ENCODE results near the gene HBB. TPM values are rescaled to one million over a fixed set of nuclear protein-coding genes. Genes with fewer than 3 reads are reported as not detected.

HBB gene
- total RNA-seq, 1 experiment from 2014 or later = not detected

DNA sequence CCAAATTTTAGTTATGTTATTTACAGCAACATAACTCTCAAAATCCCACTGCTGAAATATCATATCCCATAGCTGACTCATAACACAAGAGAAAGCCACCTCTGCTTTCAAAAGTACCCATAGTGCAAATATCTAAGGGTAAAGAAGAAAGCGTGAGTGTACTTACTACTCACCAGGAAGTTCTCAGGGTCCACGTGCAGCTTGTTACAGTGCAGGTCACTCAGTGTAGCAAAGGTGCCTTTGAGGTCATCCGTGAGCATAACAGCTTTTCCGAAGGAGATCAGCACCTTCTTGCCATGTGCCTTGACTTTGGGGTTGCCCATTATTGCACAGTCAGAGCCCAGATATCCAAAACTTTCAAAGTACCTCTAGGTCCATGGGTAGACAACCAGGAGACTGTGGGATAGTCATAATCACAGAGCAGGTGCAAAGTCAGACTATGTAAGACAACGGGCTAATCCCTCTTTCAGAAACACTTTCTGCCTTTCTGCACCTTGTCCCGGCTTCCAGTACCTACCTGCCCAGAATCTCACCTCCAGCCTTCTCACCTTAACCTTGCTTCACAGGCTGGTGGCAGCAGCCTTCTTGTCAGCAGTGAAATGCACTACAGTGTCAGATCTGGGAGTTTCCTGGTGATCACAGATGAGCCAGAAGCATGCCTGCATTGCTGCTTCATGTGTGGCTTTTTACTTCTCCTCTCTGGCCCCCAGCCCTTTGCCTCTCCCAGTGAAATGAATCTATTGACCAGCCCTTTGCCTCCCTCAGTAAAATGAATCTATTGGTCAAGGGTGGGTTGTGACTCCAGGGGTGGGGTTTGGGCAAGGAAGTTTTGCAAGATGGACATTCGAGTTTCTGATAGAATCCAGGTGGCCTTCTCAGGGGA, 16.3 kb upstream of the HBB start:
- no TSS peak for BruUV-seq (replicated peaks)
- Mint-ChIP-seq H3K27me3 (ENCODE audit: unreplicated experiment) (peaks cover 38% of the 10 kb centered on the region), H3K4me3 (ENCODE audit: low read depth, unreplicated experiment) (no peak overlapping the region), H3K27ac (ENCODE audit: unreplicated experiment) (no peak overlapping the region), H3K36me3 (ENCODE audit: insufficient read depth, unreplicated experiment) (no peaks in the 10 kb centered on the region), H3K4me1 (ENCODE audit: low read depth, unreplicated experiment) (no peaks in the 10 kb centered on the region), H3K9me3 (ENCODE audit: low read depth, unreplicated experiment) (no peaks in the 10 kb centered on the region)
- CTCF ChIA-PET = no interaction called here
- intact Hi-C loops (cut with micrococcal nuclease; ENCODE audit: unreplicated experiment) = no loop called here
- TF ChIP-seq, protein P1, sequence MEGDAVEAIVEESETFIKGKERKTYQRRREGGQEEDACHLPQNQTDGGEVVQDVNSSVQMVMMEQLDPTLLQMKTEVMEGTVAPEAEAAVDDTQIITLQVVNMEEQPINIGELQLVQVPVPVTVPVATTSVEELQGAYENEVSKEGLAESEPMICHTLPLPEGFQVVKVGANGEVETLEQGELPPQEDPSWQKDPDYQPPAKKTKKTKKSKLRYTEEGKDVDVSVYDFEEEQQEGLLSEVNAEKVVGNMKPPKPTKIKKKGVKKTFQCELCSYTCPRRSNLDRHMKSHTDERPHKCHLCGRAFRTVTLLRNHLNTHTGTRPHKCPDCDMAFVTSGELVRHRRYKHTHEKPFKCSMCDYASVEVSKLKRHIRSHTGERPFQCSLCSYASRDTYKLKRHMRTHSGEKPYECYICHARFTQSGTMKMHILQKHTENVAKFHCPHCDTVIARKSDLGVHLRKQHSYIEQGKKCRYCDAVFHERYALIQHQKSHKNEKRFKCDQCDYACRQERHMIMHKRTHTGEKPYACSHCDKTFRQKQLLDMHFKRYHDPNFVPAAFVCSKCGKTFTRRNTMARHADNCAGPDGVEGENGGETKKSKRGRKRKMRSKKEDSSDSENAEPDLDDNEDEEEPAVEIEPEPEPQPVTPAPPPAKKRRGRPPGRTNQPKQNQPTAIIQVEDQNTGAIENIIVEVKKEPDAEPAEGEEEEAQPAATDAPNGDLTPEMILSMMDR (IDR thresholded peaks at IDR 0.05; ENCODE audit: unreplicated experiment) = no peak
- DNase-seq = no peak

DNA sequence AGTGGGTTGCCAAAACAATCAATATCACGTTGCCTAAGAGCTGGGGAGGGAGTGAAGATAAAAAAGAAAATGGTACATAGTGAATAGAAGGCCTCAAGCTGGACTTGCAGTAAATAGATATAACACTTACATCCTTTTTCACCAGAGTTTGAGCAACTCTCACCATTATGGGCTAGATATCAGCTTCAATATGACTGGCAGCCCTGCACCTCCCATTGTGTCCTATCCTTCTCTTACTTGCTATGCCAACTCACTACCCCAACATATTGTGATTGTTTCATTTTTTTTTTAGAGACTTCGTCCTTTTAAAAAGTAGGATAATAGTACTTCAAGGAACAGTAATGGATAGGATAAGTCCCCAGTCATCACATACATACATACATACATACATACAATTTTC, 15.3 kb upstream of the HBB start:
- Mint-ChIP-seq H3K27me3 (ENCODE audit: unreplicated experiment) (peaks cover 28% of the 10 kb centered on the region), H3K36me3 (ENCODE audit: insufficient read depth, unreplicated experiment) (no peaks in the 10 kb centered on the region), H3K4me1 (ENCODE audit: low read depth, unreplicated experiment) (no peaks in the 10 kb centered on the region), H3K4me3 (ENCODE audit: low read depth, unreplicated experiment) (no peak overlapping the region), H3K9me3 (ENCODE audit: low read depth, unreplicated experiment) (no peaks in the 10 kb centered on the region), H3K27ac (ENCODE audit: unreplicated experiment) (no peak overlapping the region)
- no TSS peak for BruUV-seq (replicated peaks)
- intact Hi-C loops (cut with micrococcal nuclease; ENCODE audit: unreplicated experiment) = no loop called here
- no peak for DNase-seq
- CTCF ChIA-PET = no interaction called here
- TF ChIP-seq, protein P1 (IDR thresholded peaks at IDR 0.05; ENCODE audit: unreplicated experiment) = no peak

DNA sequence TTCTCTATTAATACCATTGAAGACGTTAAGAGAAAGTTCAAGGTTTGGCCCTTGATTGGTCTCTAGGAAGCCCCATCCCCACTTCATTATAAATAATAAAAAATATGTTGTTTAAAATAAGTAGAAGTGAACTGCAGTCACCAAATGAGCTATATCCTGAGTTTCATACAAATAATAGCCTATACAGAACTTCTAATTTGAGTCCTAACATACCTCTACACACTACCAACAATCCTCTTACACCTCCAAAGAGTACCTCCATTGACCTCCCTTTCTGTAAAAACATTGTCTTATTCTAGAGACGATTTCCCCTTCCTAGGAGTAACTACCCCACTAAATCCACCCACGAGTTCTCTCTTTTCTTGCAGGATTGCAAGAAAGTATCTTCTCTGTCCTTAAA, 14.6 kb upstream of the HBB start:
- H3K4me1 Mint-ChIP-seq (ENCODE audit: low read depth, unreplicated experiment) = no peaks in the 10 kb centered on the region
- CTCF ChIA-PET = no interaction called here
- intact Hi-C loops (cut with micrococcal nuclease; ENCODE audit: unreplicated experiment) = no loop called here
- no peak overlapping the region for H3K27ac Mint-ChIP-seq (ENCODE audit: unreplicated experiment)
- peaks cover 20% of the 10 kb centered on the region for H3K27me3 Mint-ChIP-seq (ENCODE audit: unreplicated experiment)
- H3K4me3 Mint-ChIP-seq (ENCODE audit: low read depth, unreplicated experiment) = no peak overlapping the region
- no peaks in the 10 kb centered on the region for H3K9me3 Mint-ChIP-seq (ENCODE audit: low read depth, unreplicated experiment)
- no peaks in the 10 kb centered on the region for H3K36me3 Mint-ChIP-seq (ENCODE audit: insufficient read depth, unreplicated experiment)
- DNase-seq = no peak
- TF ChIP-seq, protein P1 (IDR thresholded peaks at IDR 0.05; ENCODE audit: unreplicated experiment) = no peak
- BruUV-seq (replicated peaks) = no TSS peak

DNA sequence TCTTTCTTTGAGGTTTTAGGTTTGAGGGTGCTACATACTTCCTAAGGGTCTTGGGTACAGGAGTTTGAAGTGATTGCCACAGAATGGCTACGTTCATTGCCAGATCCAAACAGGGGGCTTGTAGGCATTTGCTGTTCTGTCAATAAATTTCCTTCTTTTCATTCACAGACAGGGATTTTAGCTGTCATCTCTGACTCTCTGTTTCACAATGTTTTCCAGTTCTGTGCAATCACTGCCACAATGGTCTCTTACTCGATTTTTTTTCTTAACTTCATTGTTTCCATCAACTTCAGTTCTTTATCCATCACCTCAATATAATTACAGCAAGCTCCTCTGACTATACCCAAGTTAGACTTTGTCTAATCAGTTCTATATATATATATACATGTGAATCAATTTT, 13.6 kb upstream of the HBB start:
- no TSS peak for BruUV-seq (replicated peaks)

More for the DNA sequence above, 13.6 kb upstream of the HBB start:
- H3K4me1 Mint-ChIP-seq (ENCODE audit: low read depth, unreplicated experiment) = no peaks in the 10 kb centered on the region
- peaks cover 10% of the 10 kb centered on the region for H3K27me3 Mint-ChIP-seq (ENCODE audit: unreplicated experiment)
- no peak for DNase-seq
- TF ChIP-seq, protein P1 (IDR thresholded peaks at IDR 0.05; ENCODE audit: unreplicated experiment) = no peak
- no peak overlapping the region for H3K27ac Mint-ChIP-seq (ENCODE audit: unreplicated experiment)
- CTCF ChIA-PET = no interaction called here
- H3K36me3 Mint-ChIP-seq (ENCODE audit: insufficient read depth, unreplicated experiment) = no peaks in the 10 kb centered on the region
- no peak overlapping the region for H3K4me3 Mint-ChIP-seq (ENCODE audit: low read depth, unreplicated experiment)
- H3K9me3 Mint-ChIP-seq (ENCODE audit: low read depth, unreplicated experiment) = no peaks in the 10 kb centered on the region
- intact Hi-C loops (cut with micrococcal nuclease; ENCODE audit: unreplicated experiment) = no loop called here
